K562 (cell line): ENCODE data around the gene RBM18. TPM values are rescaled to one million over a fixed set of nuclear protein-coding genes. Genes with fewer than 3 reads are reported as not detected.
A peak's percentile ranks its signal among the peaks of the same experiment; 100 is the strongest.

Experiments
- ATAC-seq: fragments of 200-7000 bp; cut with Tn5 transposase; 3 replicates; pipeline ENCODE4 v1.9.1; 2020; ENCODE audit warnings: moderate library complexity
- BruUV-seq: library from RNA; stranded (reverse); fragments of 400-500 nt; replicated peaks from 2 replicates; lab custom pipeline; 2021; lab: Mats Ljungman, UMichigan
- CTCF ChIA-PET: fragments of 300-600 bp; formaldehyde crosslinking; extraction: SDS; loops from one replicate; lab custom pipeline; 2021; ENCODE audit warnings: low intra/inter-chr PET ratio; lab: Yijun Ruan, JAX
- POLR2A ChIA-PET: fragments of 300-600, 350-650 bp; sonication (Branson Sonifier 250); formaldehyde crosslinking; extraction: SDS; loops from one replicate; lab custom pipeline; 2021; ENCODE audit warnings: antibody characterized with exemption, inconsistent platforms; lab: Yijun Ruan, JAX
- DNase-seq, 4 experiments: peaks; one replicate each; pipeline versions ENCODE4 v3.0.0 to v3.0.0-alpha.2; 2011 to 2018; ENCODE audit warnings: low spot score in 3 of 4, mixed read lengths in 3 of 4; ENCODE audit errors: extremely low read depth in 1 of 4
- FAIRE-seq: peaks from 2 replicates; lab custom pipeline; 2011; peaks lifted over from hg19 to GRCh38; lab: Jason Lieb, UNC
- H2AFZ ChIP-seq: 2 replicates; pipeline ENCODE4 v1.6.0; 2011; ENCODE audit warnings: low read depth, low read length, control low read depth, inconsistent platforms
- H3K27ac ChIP-seq: fragments of 200-600 bp; 3 replicates; pipeline ENCODE4 v1.8.0; 2011; ENCODE audit warnings: low read depth, mild to moderate bottlenecking, control low read depth, inconsistent platforms, low read length, moderate library complexity, mixed read lengths; ENCODE audit errors: extremely low read depth
- H3K27me3 ChIP-seq, 2 experiments: fragments of 300-600 bp in 1 of 2; 2 replicates in 1 of 2; 3 replicates in 1 of 2; pipeline versions ENCODE4 v1.6.0 to v1.8.0; 2011; ENCODE audit warnings: inconsistent platforms in 2 of 2, low read length in 2 of 2, mild to moderate bottlenecking in 1 of 2, mixed read lengths in 1 of 2, moderate library complexity in 1 of 2; ENCODE audit not compliant: control insufficient read depth in 2 of 2, insufficient read depth in 2 of 2
- H3K36me3 ChIP-seq: fragments of 300-600 bp; 3 replicates; pipeline ENCODE4 v1.8.0; 2011; ENCODE audit warnings: mild to moderate bottlenecking, low read length, inconsistent platforms; ENCODE audit not compliant: control insufficient read depth, insufficient read depth
- H3K4me1 ChIP-seq, 2 experiments: fragments of 200-600 bp in 1 of 2; replicated peaks in 1 of 2; 2 replicates in 1 of 2; 3 replicates in 1 of 2; pipeline versions ENCODE4 v1.5.1 to v1.8.0; 2011; ENCODE audit warnings: inconsistent platforms in 2 of 2, low read length in 2 of 2, mild to moderate bottlenecking in 1 of 2, mixed read lengths in 1 of 2, moderate library complexity in 1 of 2; ENCODE audit not compliant: control insufficient read depth in 2 of 2, insufficient read depth in 2 of 2
- H3K4me2 ChIP-seq: 2 replicates; pipeline ENCODE4 v1.6.1; 2011; ENCODE audit warnings: low read length, control low read depth, inconsistent platforms, mixed read lengths; ENCODE audit not compliant: insufficient read depth
- H3K4me3 ChIP-seq: fragments of 200-600 bp; sonication (generic), shearing (Covaris generic); 2 replicates; pipeline ENCODE4 v1.5.1; 2016; ENCODE audit warnings: control low read depth, inconsistent platforms
- H3K79me2 ChIP-seq: fragments of 200-600 bp; 3 replicates; pipeline ENCODE4 v1.8.0; 2011; ENCODE audit warnings: low read length, inconsistent platforms; ENCODE audit not compliant: control insufficient read depth, insufficient read depth
- H3K9ac ChIP-seq, 2 experiments: 2 replicates each; pipeline versions ENCODE4 v1.6.0 to v1.6.1; 2011; ENCODE audit warnings: low read depth in 2 of 2, low read length in 2 of 2, control low read depth in 1 of 2, inconsistent platforms in 1 of 2, mild to moderate bottlenecking in 1 of 2, mixed read lengths in 1 of 2; ENCODE audit not compliant: insufficient read depth in 1 of 2
- H3K9me1 ChIP-seq: one replicate; pipeline ENCODE4 v1.6.0; 2011; ENCODE audit warnings: inconsistent platforms, mild to moderate bottlenecking, low read length, moderate library complexity; ENCODE audit not compliant: control insufficient read depth, insufficient read depth
- H3K9me3 ChIP-seq: replicated peaks from 2 replicates; pipeline ENCODE4 v1.5.1; 2011; ENCODE audit warnings: low read depth, low read length, inconsistent platforms; ENCODE audit not compliant: control insufficient read depth, insufficient read depth
- H4K20me1 ChIP-seq: replicated peaks from 2 replicates; pipeline ENCODE4 v1.6.1; 2011; ENCODE audit warnings: low read length, inconsistent platforms, mixed read lengths; ENCODE audit not compliant: control insufficient read depth, insufficient read depth
- CREB5 ChIP-seq: fragments of 250-450 bp; sonication (Bioruptor Pico); IDR thresholded peaks from 2 replicates; pipeline ENCODE4 v1.5.0; 2020; ENCODE audit warnings: mild to moderate bottlenecking
- PTRF ChIP-seq: fragments of 450-650 bp; IDR thresholded peaks from 2 replicates; pipeline ENCODE4 v1.6.1; 2016; ENCODE audit warnings: mild to moderate bottlenecking, missing genetic modification characterization, missing compliant biosample characterization
- RBM25 ChIP-seq: fragments of 200-400 bp; formaldehyde crosslinking; IDR thresholded peaks from 2 replicates; pipeline ENCODE4 v1.6.1; 2018; ENCODE audit warnings: low read length, low read depth, moderate library complexity; ENCODE audit not compliant: severe bottlenecking
- ZFP30 ChIP-seq: fragments of 250-450 bp; sonication (Bioruptor Pico); IDR thresholded peaks from 2 replicates; pipeline ENCODE4 v1.8.0; 2022; ENCODE audit warnings: moderate library complexity, mild to moderate bottlenecking, inconsistent platforms, borderline replicate concordance
- ZNF354B ChIP-seq: fragments of 250-450 bp; sonication (Bioruptor Pico); IDR thresholded peaks from 2 replicates; pipeline ENCODE4 v1.4.0; 2020
- WGBS: fragments of 100-300 bp; shearing (Covaris generic); methylation state at CpG from one replicate; pipeline ENCODE4 v1.1.6; 2016; ENCODE audit warnings: low coverage, mixed read lengths; ENCODE audit not compliant: insufficient coverage; ENCODE audit errors: missing lambda C conversion rate; 5-methylcytosine and 5-hydroxymethylcytosine counted together
- in situ Hi-C: fragments of 300-500 bp; cut with MboI; formaldehyde crosslinking; loops from 4 replicates; pipeline ENCODE4 v1.15.0; 2018; ENCODE audit warnings: inconsistent platforms, mixed read lengths
- intact Hi-C: fragments of 100-400 bp; cut with micrococcal nuclease; formaldehyde crosslinking; loops from 2 replicates; pipeline ENCODE4 v1.14.2; 2022
- polyA plus RNA-seq, 8 experiments: library from polyadenylated mRNA; depleted of rRNA in 4 of 8; stranded (reverse) in 5 of 8; unstranded in 3 of 8; fragments of >200 nt; fragmentation: Nextera tagmentation in 2 of 8; fragmentation: Illumina TruSeq in 1 of 8; extraction: Ambion mirVana in 2 of 8; extraction: Trizol in 1 of 8; gene quantifications; 2 replicates each; pipeline versions ENCODE4 v1.2.1 to v1.2.3, GENCODE V29; 2011 to 2014; ENCODE audit warnings: inconsistent platforms in 1 of 8, missing spikeins in 1 of 8
- total RNA-seq, 7 experiments: library from RNA; depleted of rRNA in 6 of 7; stranded (reverse); fragments of >200 nt in 6 of 7; fragmentation: Illumina TruSeq in 2 of 7; extraction: Trizol in 2 of 7; gene quantifications; 2 replicates each; pipeline versions ENCODE4 v1.2.1 to v1.2.3, GENCODE V29; 2011 to 2021; ENCODE audit warnings: low replicate concordance in 1 of 7
- TF ChIP-seq, protein P1 (sequence below): sonication (generic); formaldehyde crosslinking; IDR thresholded peaks from 2 replicates; pipeline ENCODE4 v1.9.0; 2022; ENCODE audit warnings: mild to moderate bottlenecking, missing genetic modification reagents

Gene RBM18
- total and polyA plus RNA-seq, 9 of the 15 experiments (the other 6 are each of a cell fraction or from before 2014, with no cell fraction given): 7.9 to 86.3 (median 34.0) TPM

DNA sequence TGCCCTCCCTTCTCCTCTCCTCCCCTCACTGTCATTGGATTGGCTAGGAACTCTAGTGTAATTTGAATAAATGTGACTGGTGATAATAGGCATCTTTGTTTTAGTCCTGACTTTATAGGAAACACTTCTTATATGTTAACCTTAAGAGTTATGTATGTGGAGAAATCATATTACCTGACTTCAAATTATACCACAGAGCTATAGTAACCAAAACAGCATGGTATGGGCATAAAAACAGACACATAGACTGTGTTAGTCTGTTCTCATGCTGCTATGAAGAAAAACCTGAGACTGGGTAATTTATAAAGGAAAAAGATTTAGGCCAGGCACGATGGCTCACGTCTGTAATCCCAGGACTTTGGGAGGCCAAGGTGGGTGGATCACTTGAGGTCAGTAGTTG, 9.4 kb upstream of the RBM18 start:
- Histone ChIP-seq H2AFZ (no peak overlapping the region), H3K79me2 (peaks cover 93% of the 10 kb centered on the region), H3K9me1 (no peaks in the 10 kb centered on the region), H3K4me1 (no peaks in the 10 kb centered on the region), H3K4me3 (no peak overlapping the region), H3K36me3 (peaks cover 82% of the 10 kb centered on the region), H4K20me1 (0 out of 2 replicates have a peak, but pooled peaks cover 3% of the 10 kb centered on the region), H3K27ac (no peak overlapping the region), H3K9me3 (peaks cover 4% of the 10 kb centered on the region), H3K27me3 (no peaks in the 10 kb centered on the region), H3K4me2 (no peak overlapping the region), H3K9ac (no peak overlapping the region)
- ATAC-seq (peak; percentile 51; the same call in 1 of the 3 replicates), FAIRE-seq (no peak), DNase-seq (peak in 1 of 4 experiments; percentile 13)
- CTCF ChIA-PET: no interaction called here
- no TSS peak for BruUV-seq
- POLR2A ChIA-PET: no interaction called here
- intact Hi-C loops: no loop called here
- WGBS: 85% methylated on average over 2 of the region's 2 CpGs
- in situ Hi-C loops: no loop called here
- TF ChIP-seq RBM25 (peak; percentile 71), PTRF (no peak)

GRCh38 chr9:122268041-122268814, 3.6 kb upstream of the RBM18 start:
- WGBS: 94% methylated on average over 6 of the region's 6 CpGs
- Histone ChIP-seq H3K36me3 (peaks cover 59% of the 10 kb centered on the region), H3K4me2 (no peak overlapping the region), H3K79me2 (peaks cover 90% of the 10 kb centered on the region), H3K27me3 (no peaks in the 10 kb centered on the region), H3K9ac (no peak overlapping the region), H3K4me1 (peaks cover 0 to 8% of the 10 kb centered on the region in 2 experiments; a peak in 2 of 5 replicates), H3K27ac (no peak overlapping the region), H3K9me3 (no peaks in the 10 kb centered on the region), H3K4me3 (no peak overlapping the region), H2AFZ (no peak overlapping the region), H4K20me1 (no peaks in the 10 kb centered on the region), H3K9me1 (no peaks in the 10 kb centered on the region)
- POLR2A ChIA-PET: no interaction called here
- DNase-seq (no peak), FAIRE-seq (no peak), ATAC-seq (no peak)
- intact Hi-C loops: no loop called here
- BruUV-seq: no TSS peak
- CTCF ChIA-PET: no interaction called here
- in situ Hi-C loops: no loop called here
- no peak for TF ChIP-seq ZFP30 (CRISPR knock-in tag)
- TF ChIP-seq, protein P1, sequence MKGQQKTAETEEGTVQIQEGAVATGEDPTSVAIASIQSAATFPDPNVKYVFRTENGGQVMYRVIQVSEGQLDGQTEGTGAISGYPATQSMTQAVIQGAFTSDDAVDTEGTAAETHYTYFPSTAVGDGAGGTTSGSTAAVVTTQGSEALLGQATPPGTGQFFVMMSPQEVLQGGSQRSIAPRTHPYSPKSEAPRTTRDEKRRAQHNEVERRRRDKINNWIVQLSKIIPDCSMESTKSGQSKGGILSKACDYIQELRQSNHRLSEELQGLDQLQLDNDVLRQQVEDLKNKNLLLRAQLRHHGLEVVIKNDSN: no peak
- TF ChIP-seq ZNF354B: no peak
- no peak for TF ChIP-seq CREB5 (CRISPR knock-in tag)
